LNCAP (cell line): ENCODE measurements around the gene ATP2B2.

ENCODE experiments used
- TF ChIP-seq, protein P1 (sequence below): fragments of 450-650 bp; IDR thresholded peaks from 2 replicates; pipeline ENCODE4 v1.5.1; 2017; ENCODE audit warnings: mild to moderate bottlenecking

ATP2B2 gene

DNA sequence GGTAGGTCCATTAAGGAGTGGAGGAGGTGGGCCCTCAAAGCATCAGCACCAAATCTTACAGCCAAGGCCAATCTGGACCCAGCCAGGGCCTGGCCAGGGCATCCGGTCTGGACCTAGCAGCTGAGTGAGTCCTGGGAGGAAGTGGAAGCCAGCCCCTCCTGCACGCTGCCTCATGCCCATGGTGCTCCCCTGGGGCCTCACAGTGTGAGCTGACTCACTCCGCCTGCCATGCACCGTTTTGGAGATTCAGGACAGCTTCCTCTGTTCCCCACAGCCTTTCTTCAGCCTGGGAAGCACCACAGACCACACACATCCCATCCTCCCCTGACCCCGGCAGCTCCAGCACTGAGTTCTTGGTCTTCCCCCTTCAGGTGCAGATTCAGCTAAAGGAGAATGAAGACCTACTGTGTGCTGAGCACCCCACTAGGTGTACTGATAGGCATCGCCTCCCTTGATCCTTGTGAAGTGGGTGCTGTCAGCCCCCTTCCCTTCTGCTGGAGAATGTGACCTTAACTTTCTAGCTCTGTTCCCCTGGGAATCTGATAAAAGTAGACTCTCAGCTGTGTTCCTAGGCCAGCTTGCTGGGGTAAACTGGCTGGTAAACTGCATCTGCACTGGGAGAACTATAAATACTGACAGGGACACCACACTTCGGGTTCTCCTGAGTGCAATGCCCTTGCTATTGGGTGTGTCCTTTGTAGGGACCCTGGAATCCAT lies 147.6 kb downstream of the ATP2B2 start:
- TF ChIP-seq, protein P1, sequence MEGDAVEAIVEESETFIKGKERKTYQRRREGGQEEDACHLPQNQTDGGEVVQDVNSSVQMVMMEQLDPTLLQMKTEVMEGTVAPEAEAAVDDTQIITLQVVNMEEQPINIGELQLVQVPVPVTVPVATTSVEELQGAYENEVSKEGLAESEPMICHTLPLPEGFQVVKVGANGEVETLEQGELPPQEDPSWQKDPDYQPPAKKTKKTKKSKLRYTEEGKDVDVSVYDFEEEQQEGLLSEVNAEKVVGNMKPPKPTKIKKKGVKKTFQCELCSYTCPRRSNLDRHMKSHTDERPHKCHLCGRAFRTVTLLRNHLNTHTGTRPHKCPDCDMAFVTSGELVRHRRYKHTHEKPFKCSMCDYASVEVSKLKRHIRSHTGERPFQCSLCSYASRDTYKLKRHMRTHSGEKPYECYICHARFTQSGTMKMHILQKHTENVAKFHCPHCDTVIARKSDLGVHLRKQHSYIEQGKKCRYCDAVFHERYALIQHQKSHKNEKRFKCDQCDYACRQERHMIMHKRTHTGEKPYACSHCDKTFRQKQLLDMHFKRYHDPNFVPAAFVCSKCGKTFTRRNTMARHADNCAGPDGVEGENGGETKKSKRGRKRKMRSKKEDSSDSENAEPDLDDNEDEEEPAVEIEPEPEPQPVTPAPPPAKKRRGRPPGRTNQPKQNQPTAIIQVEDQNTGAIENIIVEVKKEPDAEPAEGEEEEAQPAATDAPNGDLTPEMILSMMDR = no peak

DNA sequence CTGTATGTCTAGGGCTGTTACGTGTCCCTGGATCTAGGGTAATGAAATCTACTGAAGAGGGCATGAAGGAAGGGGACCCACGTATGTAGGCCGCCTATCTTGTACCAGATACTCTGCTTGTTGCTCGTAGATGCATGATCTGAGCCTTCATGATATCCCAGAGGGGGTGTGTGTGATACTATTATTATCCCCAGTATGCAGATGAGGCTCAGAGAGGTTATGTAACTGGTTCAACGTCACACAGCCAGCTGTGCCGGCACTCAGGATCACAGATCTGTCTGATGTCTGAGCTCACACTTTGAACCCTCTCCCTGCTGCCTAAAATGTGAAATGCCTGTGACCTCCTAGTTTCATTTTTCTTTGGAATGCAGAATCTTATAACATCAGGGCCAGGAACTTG lies 148.3 kb downstream of the ATP2B2 start:
- TF ChIP-seq, protein P1 = no peak

DNA sequence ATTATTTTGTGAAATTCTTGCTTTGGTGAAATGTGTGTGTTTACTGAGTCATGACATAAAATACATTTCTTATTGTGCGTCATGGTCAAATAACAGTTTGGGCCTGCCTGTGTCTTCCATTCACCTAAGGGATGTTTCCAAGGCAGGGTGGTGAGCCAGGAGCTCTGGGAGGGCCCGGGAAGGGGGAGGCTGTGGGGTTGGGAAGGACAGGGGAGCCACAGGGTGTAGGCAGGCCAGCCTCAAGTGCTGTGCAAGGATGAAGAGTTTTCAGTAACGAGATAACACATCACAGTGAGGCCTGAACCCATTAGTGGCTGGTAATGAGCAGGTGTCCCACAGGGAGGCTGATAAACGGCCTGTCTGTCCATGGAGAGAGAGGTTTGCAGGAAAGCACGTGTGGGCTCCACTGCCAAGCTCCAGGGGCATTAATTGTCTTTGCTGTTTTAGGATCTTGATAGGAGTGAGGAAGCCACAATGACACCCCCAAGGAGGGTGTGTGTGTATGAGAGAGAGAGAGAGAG lies 148.9 kb downstream of the ATP2B2 start:
- TF ChIP-seq, protein P1 = no peak

DNA sequence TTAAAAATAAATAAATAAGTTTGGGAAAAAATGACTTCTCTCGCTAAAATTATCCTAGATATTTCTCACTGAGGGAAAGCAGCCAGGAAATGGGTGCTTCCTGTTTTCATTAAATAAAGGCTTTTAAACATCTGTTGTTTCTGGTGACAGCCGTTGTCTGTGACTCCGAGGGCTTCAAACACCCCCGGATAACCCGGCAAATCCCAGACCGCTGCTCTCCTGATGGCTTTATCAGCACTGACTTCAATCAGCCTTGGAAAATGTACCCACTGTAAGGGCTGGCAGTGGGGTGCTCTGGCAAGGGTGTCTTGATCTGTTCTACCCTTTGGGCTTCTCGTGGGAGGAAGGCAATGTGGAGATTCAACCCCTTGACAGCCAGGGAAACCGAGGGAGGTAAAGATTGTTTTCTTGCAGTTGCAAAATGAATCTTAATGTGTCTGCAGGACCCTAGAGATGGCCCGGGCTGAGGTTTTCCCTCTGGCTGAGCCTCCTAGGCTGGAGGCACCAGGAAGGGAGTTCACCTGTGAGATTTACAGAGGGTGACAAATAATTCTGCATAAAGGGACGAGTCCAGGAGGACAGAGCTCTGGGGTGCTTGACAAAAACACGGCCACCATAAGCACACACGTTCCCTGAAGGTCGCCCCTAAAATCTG lies 150.9 kb downstream of the ATP2B2 start:
- TF ChIP-seq, protein P1 = no peak

DNA sequence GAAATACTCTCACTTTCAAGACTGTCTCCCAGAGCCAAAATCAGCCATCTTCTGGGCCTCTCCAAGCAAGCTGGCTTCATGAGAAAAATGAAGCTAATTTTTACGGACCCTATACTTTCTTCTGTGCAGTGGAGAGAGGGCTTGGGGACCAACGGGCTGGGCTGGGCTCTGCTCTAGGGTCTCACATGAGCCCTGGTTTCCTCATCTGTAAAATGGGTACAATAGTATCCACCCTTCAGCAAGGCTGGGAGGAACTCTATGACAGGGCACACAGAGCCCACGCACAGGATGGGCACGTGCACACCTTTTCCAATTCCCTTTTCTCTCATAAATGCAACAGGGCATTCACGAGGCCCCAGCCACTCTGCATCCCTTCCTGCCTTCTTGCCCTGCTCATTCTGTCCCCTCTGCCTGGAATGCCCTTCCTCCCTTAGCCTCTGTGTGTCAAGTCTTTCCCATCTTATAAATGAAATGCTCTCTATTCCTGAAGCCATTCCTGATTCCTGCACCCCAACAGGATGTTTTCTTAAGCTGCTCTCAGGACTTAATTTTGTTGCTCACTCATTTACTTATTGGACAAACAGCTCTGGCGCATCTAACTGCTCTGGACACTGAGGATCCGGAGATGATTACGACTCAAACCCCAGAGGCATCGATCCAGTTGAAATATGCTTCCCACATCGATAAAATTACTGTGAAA lies 151.6 kb downstream of the ATP2B2 start:
- TF ChIP-seq, protein P1 = no peak

DNA sequence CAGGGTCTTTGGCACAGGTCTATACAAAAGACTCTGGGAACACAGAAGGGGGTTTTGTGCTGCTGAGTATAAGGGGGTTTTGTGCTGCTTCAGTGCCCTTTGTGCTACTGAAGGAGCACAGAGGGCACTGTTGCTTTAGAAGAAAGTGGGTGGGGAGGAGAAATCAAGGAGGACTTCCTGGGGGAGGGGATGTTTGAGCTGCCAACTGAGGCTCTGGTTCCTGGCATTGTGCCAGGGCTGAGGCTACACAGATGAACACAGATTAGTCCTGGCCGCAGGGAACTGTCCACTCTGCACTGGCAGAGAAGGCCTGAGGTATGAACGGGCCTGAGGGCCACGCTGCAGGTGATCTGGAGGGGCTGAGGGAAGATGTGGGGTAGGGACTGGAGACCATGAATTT lies 152.2 kb downstream of the ATP2B2 start:
- TF ChIP-seq, protein P1 = no peak

DNA sequence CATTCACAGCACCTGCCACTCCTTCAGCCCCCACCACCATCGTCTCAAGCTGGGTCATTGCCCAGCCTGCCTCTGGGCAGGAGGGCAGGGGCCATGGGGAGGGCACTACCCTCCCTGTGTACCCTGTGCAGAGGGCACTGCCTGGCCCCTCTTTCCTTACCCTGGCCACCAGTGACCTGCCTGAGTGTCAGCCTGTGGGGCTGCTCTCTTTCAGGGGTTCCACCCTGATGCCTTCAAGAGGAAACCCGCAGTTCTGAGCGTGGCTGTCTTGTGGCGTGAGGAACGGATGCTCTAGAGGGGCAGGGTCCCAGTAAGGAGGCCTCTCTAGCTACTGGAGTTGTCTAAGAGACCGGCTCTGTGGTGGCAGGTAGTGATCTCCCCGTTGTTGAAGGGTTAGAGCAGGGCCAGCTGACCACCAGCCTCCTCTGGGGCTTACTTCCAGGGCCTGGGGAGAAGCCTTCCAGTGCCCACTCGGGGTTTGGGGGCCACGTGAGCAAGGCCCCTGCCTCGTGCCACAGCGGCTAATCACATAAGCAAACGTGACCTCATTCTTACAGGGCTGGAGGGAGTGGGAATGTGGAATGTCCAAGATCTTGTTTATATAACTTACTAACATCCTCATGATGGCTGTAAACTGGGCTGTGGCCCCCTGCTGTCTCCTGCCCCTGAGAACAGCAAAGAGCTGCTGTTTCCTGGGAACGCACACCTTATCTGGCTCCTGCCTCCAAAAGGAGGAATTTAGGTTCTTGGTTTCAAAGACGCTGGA lies 153.1 kb downstream of the ATP2B2 start:
- TF ChIP-seq, protein P1 = no peak
